OCI-LY1 (cell line): ENCODE measurements around the gene CMTR2.

Source experiments
- CTCF ChIP-seq: fragments of 200-600 bp; sonication (generic), shearing (Covaris generic); IDR thresholded peaks from 2 replicates; pipeline ENCODE4 v1.5.1; 2017; ENCODE audit warnings: mild to moderate bottlenecking, antibody characterized with exemption, low read length, moderate library complexity, mixed read lengths
- EZH2 ChIP-seq: fragments of 200-600 bp; sonication (generic), shearing (Covaris generic); IDR thresholded peaks from 2 replicates; pipeline ENCODE4 v1.8.0; 2017; ENCODE audit warnings: borderline replicate concordance, mixed run types, mild to moderate bottlenecking, antibody characterized with exemption, low read length, moderate library complexity, mixed read lengths

GRCh38 chr16:71283612-71284011 is 5.6 kb downstream of the CMTR2 start:
- TF ChIP-seq EZH2: no peak
- no peak for TF ChIP-seq CTCF
